HepG2 (cell line): ENCODE measurements around the gene FAF2. TPM values are rescaled to one million over a fixed set of nuclear protein-coding genes. Genes with fewer than 3 reads are reported as not detected.

Source experiments
- ATAC-seq: fragments of 200-7000 bp; cut with Tn5 transposase; 3 replicates; pipeline ENCODE4 v1.9.1; 2020; ENCODE audit warnings: mild to moderate bottlenecking, moderate library complexity
- BruUV-seq: library from RNA; stranded (reverse); fragments of 400-500 nt; replicated peaks from 2 replicates; lab custom pipeline; 2021; lab: Mats Ljungman, UMichigan
- CTCF ChIA-PET: fragments of 300-600 bp; formaldehyde crosslinking; extraction: SDS; loops from one replicate; lab custom pipeline; 2021; ENCODE audit warnings: low total read pairs, inconsistent platforms, low intra/inter-chr PET ratio; lab: Yijun Ruan, JAX
- POLR2A ChIA-PET: fragments of 350-600 bp; sonication (Branson Sonifier 250); formaldehyde crosslinking; loops from one replicate; lab custom pipeline; 2020; ENCODE audit warnings: antibody characterized with exemption, inconsistent platforms; lab: Yijun Ruan, JAX
- DNase-seq: peaks from one replicate; pipeline ENCODE4 v3.0.0-alpha.2; 2015; ENCODE audit warnings: low spot score
- FAIRE-seq: peaks from 3 replicates; lab custom pipeline; 2011; peaks lifted over from hg19 to GRCh38; lab: Jason Lieb, UNC
- H2AFZ ChIP-seq: one replicate; pipeline ENCODE4 v1.6.1; 2011; ENCODE audit warnings: low read length, inconsistent platforms
- H3K27ac ChIP-seq: fragments of 300-600 bp; 3 replicates; pipeline ENCODE4 v1.8.0; 2011; ENCODE audit warnings: mixed run types, mild to moderate bottlenecking, mixed read lengths, low read length, inconsistent platforms; ENCODE audit not compliant: insufficient read depth; ENCODE audit errors: extremely low read length
- H3K27me3 ChIP-seq, 2 experiments: fragments of 200-600 bp in 1 of 2; 2 replicates in 1 of 2; 3 replicates in 1 of 2; pipeline versions ENCODE4 v1.6.0 to v1.8.0; 2011; ENCODE audit warnings: low read length in 2 of 2, mild to moderate bottlenecking in 2 of 2, moderate library complexity in 2 of 2, inconsistent platforms in 1 of 2; ENCODE audit not compliant: insufficient read depth in 2 of 2, control insufficient read depth in 1 of 2
- H3K36me3 ChIP-seq, 2 experiments: fragments of 200-600 bp in 1 of 2; replicated peaks in 1 of 2; 2 replicates in 1 of 2; 3 replicates in 1 of 2; pipeline versions ENCODE4 v1.5.1 to v1.8.0; 2011; ENCODE audit warnings: low read length in 2 of 2, inconsistent platforms in 1 of 2; ENCODE audit not compliant: insufficient read depth in 2 of 2, control insufficient read depth in 1 of 2
- H3K4me1 ChIP-seq: 2 replicates; pipeline ENCODE4 v1.5.1; 2012; ENCODE audit warnings: low read length, inconsistent platforms; ENCODE audit not compliant: insufficient read depth
- H3K4me2 ChIP-seq: 2 replicates; pipeline ENCODE4 v1.6.0; 2011; ENCODE audit warnings: low read depth, low read length, inconsistent platforms
- H3K4me3 ChIP-seq, 3 experiments: fragments of 200-600 bp in 1 of 3; sonication (generic), shearing (Covaris generic) in 1 of 3; replicated peaks in 1 of 3; 2 replicates each; pipeline ENCODE4 v1.5.1; 2011 to 2016; ENCODE audit warnings: low read length in 3 of 3, inconsistent platforms in 2 of 3, low read depth in 2 of 3, mild to moderate bottlenecking in 2 of 3, control low read depth in 1 of 3, mixed read lengths in 1 of 3; ENCODE audit not compliant: insufficient read depth in 1 of 3
- H3K79me2 ChIP-seq: one replicate; pipeline ENCODE4 v1.6.1; 2011; ENCODE audit warnings: low read length, inconsistent platforms; ENCODE audit not compliant: insufficient read depth
- H3K9ac ChIP-seq: 2 replicates; pipeline ENCODE4 v1.6.0; 2011; ENCODE audit warnings: mild to moderate bottlenecking, low read depth, low read length, inconsistent platforms; ENCODE audit not compliant: insufficient read depth
- H3K9me3 ChIP-seq: 2 replicates; pipeline ENCODE4 v1.5.1; 2012; ENCODE audit warnings: mild to moderate bottlenecking, low read length
- H4K20me1 ChIP-seq: 2 replicates; pipeline ENCODE4 v1.6.0; 2011; ENCODE audit warnings: inconsistent platforms, mild to moderate bottlenecking, low read length, moderate library complexity; ENCODE audit not compliant: insufficient read depth
- JDP2 ChIP-seq: sonication (generic); formaldehyde crosslinking; IDR thresholded peaks from 2 replicates; pipeline ENCODE4 v1.8.1; 2022; ENCODE audit warnings: missing genetic modification reagents, borderline replicate concordance
- MAFF ChIP-seq: IDR thresholded peaks from 2 replicates; pipeline ENCODE4 v1.6.1; 2011; ENCODE audit warnings: low read depth, low read length, improper control_type of control experiment
- MAFK ChIP-seq, 2 experiments: IDR thresholded peaks in 1 of 2; conservative IDR thresholded peaks in 1 of 2; 2 replicates each; pipeline ENCODE4 v1.6.1; 2011; ENCODE audit warnings: improper control_type of control experiment in 2 of 2, low read length in 2 of 2
- MIER3 ChIP-seq: IDR thresholded peaks from 2 replicates; pipeline ENCODE4 v1.6.1; 2016; ENCODE audit warnings: missing compliant biosample characterization, borderline replicate concordance
- MXD3 ChIP-seq: IDR thresholded peaks from 2 replicates; pipeline ENCODE4 v1.6.1; 2016; ENCODE audit warnings: mild to moderate bottlenecking, missing biosample characterization, missing genetic modification reagents
- NPAS2 ChIP-seq: sonication (generic); formaldehyde crosslinking; IDR thresholded peaks from 2 replicates; pipeline ENCODE4 v1.8.0; 2022; ENCODE audit warnings: mild to moderate bottlenecking, missing genetic modification reagents, borderline replicate concordance
- SRSF1 ChIP-seq: fragments of 200-400 bp; formaldehyde crosslinking; optimal IDR thresholded peaks from 2 replicates; pipeline ENCODE3; 2017; ENCODE audit warnings: mild to moderate bottlenecking, low read depth, low read length, moderate library complexity
- U2AF2 ChIP-seq: fragments of 200-400 bp; formaldehyde crosslinking; IDR thresholded peaks from 2 replicates; pipeline ENCODE4 v1.6.1; 2017; ENCODE audit warnings: low read depth, mild to moderate bottlenecking, low read length
- ZBTB8A ChIP-seq: sonication (generic); formaldehyde crosslinking; IDR thresholded peaks from 2 replicates; pipeline ENCODE4 v1.4.0; 2020; ENCODE audit warnings: mild to moderate bottlenecking, low read depth, missing genetic modification reagents, borderline replicate concordance
- ZNF782 ChIP-seq: sonication (generic); formaldehyde crosslinking; IDR thresholded peaks from 2 replicates; pipeline ENCODE4 v1.4.0; 2020; ENCODE audit warnings: missing genetic modification reagents, mild to moderate bottlenecking, borderline replicate concordance
- WGBS: methylation state at CpG from one replicate; pipeline ENCODE4 v1.1.6; 2017; ENCODE audit warnings: low lambda C conversion rate; 5-methylcytosine and 5-hydroxymethylcytosine counted together
- in situ Hi-C: cut with HindIII; loops from 2 replicates; pipeline ENCODE4 v1.10.0; 2017; ENCODE audit warnings: low pct_unique_long_range_greater_than_20kb; ENCODE audit not compliant: extremely low pct_ligation_motif_present
- intact Hi-C: fragments of 100-400 bp; cut with micrococcal nuclease; formaldehyde crosslinking; loops from one replicate; pipeline ENCODE4 v1.10.0; 2022; ENCODE audit not compliant: unreplicated experiment
- polyA plus RNA-seq, 8 experiments: library from polyadenylated mRNA; depleted of rRNA in 3 of 8; stranded (reverse) in 7 of 8; unstranded in 1 of 8; fragments of >200 nt; fragmentation: Illumina TruSeq in 4 of 8; extraction: Trizol in 4 of 8; gene quantifications; 2 replicates each; pipeline versions ENCODE4 v1.2.1 to v1.2.3, GENCODE V29; 2011 to 2016; ENCODE audit warnings: low read depth in 4 of 8, missing spikeins in 1 of 8, mixed read lengths in 1 of 8; ENCODE audit not compliant: insufficient read depth in 1 of 8
- total RNA-seq, 5 experiments: library from RNA; depleted of rRNA; stranded (reverse); fragments of >200 nt; fragmentation: Illumina TruSeq; extraction: Trizol; gene quantifications; 2 replicates each; pipeline ENCODE4 v1.2.3, GENCODE V29; 2016; ENCODE audit warnings: low read depth in 1 of 5

The FAF2 gene
- total and polyA plus RNA-seq, 2 of the 13 experiments (the other 11 are each of a cell fraction or from before 2014, with no cell fraction given) = 27.8 to 34.3 TPM

GRCh38 chr5:176497852-176498251 is 49.7 kb downstream of the FAF2 start:
- intact Hi-C loops = no loop called here
- CTCF ChIA-PET = no interaction called here
- H3K9me3 ChIP-seq = no peaks in the 10 kb centered on the region
- H3K79me2 ChIP-seq = no peaks in the 10 kb centered on the region
- H3K9ac ChIP-seq = no peak overlapping the region
- DNase-seq = no peak
- no TSS peak for BruUV-seq
- no peaks in the 10 kb centered on the region for H3K27me3 ChIP-seq
- H3K36me3 ChIP-seq = peaks cover 30 to 81% of the 10 kb centered on the region in 2 experiments
- POLR2A ChIA-PET = no interaction called here
- TF ChIP-seq MXD3 (CRISPR knock-in tag) (no peak), ZNF782 (CRISPR knock-in tag) (no peak), SRSF1 (no peak), NPAS2 (CRISPR knock-in tag) (no peak), ZBTB8A (no peak), MIER3 (CRISPR knock-in tag) (no peak)
- TF ChIP-seq, all 625 proteins: peak for 0
- ATAC-seq (no peak), FAIRE-seq (no peak)
- 96% methylated on average over 9 of the region's 9 CpGs for WGBS
- Histone ChIP-seq H3K4me2 (no peak overlapping the region), H3K4me1 (no peaks in the 10 kb centered on the region), H4K20me1 (no peaks in the 10 kb centered on the region), H2AFZ (no peak overlapping the region), H3K4me3 (no peak overlapping the region), H3K27ac (no peak overlapping the region)
- in situ Hi-C loops = no loop called here

- Histone ChIP-seq H3K4me3 (no peak overlapping the region), H3K27ac (no peak overlapping the region), H3K27me3 (no peaks in the 10 kb centered on the region), H2AFZ (no peak overlapping the region), H3K4me2 (no peak overlapping the region), H3K4me1 (no peaks in the 10 kb centered on the region), H3K9me3 (no peaks in the 10 kb centered on the region), H3K9ac (no peak overlapping the region), H3K36me3 (peaks cover 22 to 73% of the 10 kb centered on the region in 2 experiments), H3K79me2 (no peaks in the 10 kb centered on the region), H4K20me1 (no peaks in the 10 kb centered on the region)
- no peak for FAIRE-seq
- no TSS peak for BruUV-seq
- in situ Hi-C loops = no loop called here
- WGBS = 95% methylated on average over 5 of the region's 5 CpGs
- TF ChIP-seq MAFF (peak; percentile 45; the same call in 1 of the 2 replicates), U2AF2 (no peak), MAFK (conservative IDR thresholded peaks at IDR 0.05 in 1 of 2, IDR thresholded peaks at IDR 0.05 in 1 of 2; ENCODE audit: low read length in 2 of 2) (peak; percentile 17 to 52; a peak in 3 of 4 replicates), JDP2 (CRISPR knock-in tag) (no peak)
- intact Hi-C loops = no loop called here
- DNase-seq = no peak
- no peak for ATAC-seq
- POLR2A ChIA-PET = no interaction called here
- CTCF ChIA-PET = no interaction called here
Observed at GRCh38 chr5:176499273-176499672, 51.1 kb downstream of the FAF2 start.
